Measurements from ENCODE around the gene ZNF410. TPM values are rescaled to one million over a fixed set of nuclear protein-coding genes. Genes with fewer than 3 reads are reported as not detected.

Gene ZNF410
- total and polyA plus RNA-seq, 2 of the 13 experiments (the other 11 are each of a cell fraction or from before 2014, with no cell fraction given): 19.2 to 44.3 TPM

- TF ChIP-seq ZBTB40 (IDR thresholded peaks at IDR 0.05) (no peak), ZBTB40 (CRISPR knock-in tag; IDR thresholded peaks at IDR 0.05) (peak; percentile 79), SKI (IDR thresholded peaks at IDR 0.05; ENCODE audit: partially characterized antibody) (peak; percentile 37), ZBTB7B (CRISPR knock-in tag; IDR thresholded peaks at IDR 0.05) (peak; percentile 22), TBX3 (IDR thresholded peaks at IDR 0.05; ENCODE audit: borderline replicate concordance) (no peak), ZNF850 (CRISPR knock-in tag; conservative IDR thresholded peaks at IDR 0.05) (no peak), MLX (CRISPR knock-in tag; IDR thresholded peaks at IDR 0.05) (peak; percentile 33; the same call in 1 of the 2 replicates), TRAFD1 (CRISPR knock-in tag; IDR thresholded peaks at IDR 0.05; ENCODE audit: borderline replicate concordance) (no peak), ZNF431 (CRISPR knock-in tag; IDR thresholded peaks at IDR 0.05; ENCODE audit: borderline replicate concordance, low read depth) (no peak), ZNF136 (CRISPR knock-in tag; IDR thresholded peaks at IDR 0.05; ENCODE audit: low read depth) (peak; percentile 69; the same call in 1 of the 2 replicates)
Measured at GRCh38 chr14:73949752-73950734, 63.4 kb downstream of the ZNF410 start, which contains the start of the genes COQ6 and FAM161B (continued).

Measured in HepG2 (cell line).